B cell (primary cell): ENCODE data around the gene TSGA10. TPM values are rescaled to one million over a fixed set of nuclear protein-coding genes. Genes with fewer than 3 reads are reported as not detected.

Experiments used
- ATAC-seq: fragments of 200-7000 bp; cut with Tn5 transposase; one replicate; pipeline ENCODE4 v1.10.0; 2021; ENCODE audit warnings: low read depth, mild to moderate bottlenecking, moderate number of reproducible peaks, moderate library complexity
- CTCF ChIA-PET: fragments of 350-600 bp; sonication (Branson Sonifier 250); formaldehyde crosslinking; loops from one replicate; lab custom pipeline; 2021; ENCODE audit warnings: antibody characterized with exemption, inconsistent platforms; lab: Charles Lee
- POLR2A ChIA-PET: fragments of 350-600 bp; sonication (Branson Sonifier 250); formaldehyde crosslinking; loops from one replicate; lab custom pipeline; 2021; ENCODE audit warnings: antibody characterized with exemption; lab: Charles Lee
- DNase-seq: peaks from one replicate; pipeline ENCODE4 v3.0.0; 2013
- H2AFZ ChIP-seq: 2 replicates; pipeline ENCODE4 v1.6.1; 2012; ENCODE audit warnings: mild to moderate bottlenecking, low read depth, low read length; ENCODE audit not compliant: insufficient read depth, poor library complexity, severe bottlenecking
- H3K27ac ChIP-seq, 2 donors: 1 replicate in 1 of 2; 2 replicates in 1 of 2; pipeline ENCODE4 v1.5.1; 2012 to 2013; ENCODE audit warnings: low read length in 2 of 2, mild to moderate bottlenecking in 2 of 2, moderate library complexity in 1 of 2
- H3K27me3 ChIP-seq, 4 experiments: fragments of 200-600 bp in 1 of 4; sonication (generic) in 1 of 4; replicated peaks in 1 of 4; 1 replicate in 2 of 4; 2 replicates in 2 of 4; pipeline versions ENCODE4 v1.6.1 to v1.7.0; 2013 to 2016; ENCODE audit warnings: low read length in 3 of 4, mild to moderate bottlenecking in 2 of 4, mixed read lengths in 1 of 4, moderate library complexity in 1 of 4; ENCODE audit not compliant: insufficient read depth in 4 of 4, control insufficient read depth in 3 of 4; ENCODE audit errors: control extremely low read depth in 1 of 4
- H3K36me3 ChIP-seq, 2 experiments: replicated peaks in 1 of 2; 1 replicate in 1 of 2; 2 replicates in 1 of 2; pipeline versions ENCODE4 v1.6.1 to v1.7.1; 2013; ENCODE audit warnings: low read length in 1 of 2; ENCODE audit not compliant: insufficient read depth in 2 of 2, control insufficient read depth in 1 of 2; ENCODE audit errors: control extremely low read depth in 1 of 2, extremely low read depth in 1 of 2
- H3K4me1 ChIP-seq, 2 donors: fragments of 200-600 bp in 1 of 2; sonication (generic) in 1 of 2; 1 replicate in 1 of 2; 2 replicates in 1 of 2; pipeline versions ENCODE4 v1.5.1 to v1.6.1; 2013 to 2017; ENCODE audit warnings: low read length in 2 of 2; ENCODE audit not compliant: control insufficient read depth in 2 of 2, insufficient read depth in 2 of 2
- H3K4me2 ChIP-seq: replicated peaks from 2 replicates; pipeline ENCODE3; 2012; ENCODE audit warnings: mild to moderate bottlenecking, low read depth, low read length; ENCODE audit not compliant: poor library complexity, severe bottlenecking
- H3K4me3 ChIP-seq, 5 experiments: fragments of 200-600 bp in 1 of 5; sonication (generic) in 1 of 5; 1 replicate in 3 of 5; 2 replicates in 2 of 5; pipeline versions ENCODE4 v1.5.1 to v1.7.0; 2011 to 2016; ENCODE audit warnings: low read length in 4 of 5, mild to moderate bottlenecking in 4 of 5, low read depth in 2 of 5, control low read depth in 1 of 5, moderate library complexity in 1 of 5; ENCODE audit not compliant: insufficient read depth in 1 of 5; ENCODE audit errors: control extremely low read depth in 1 of 5, extremely low read depth in 1 of 5
- H3K79me2 ChIP-seq: fragments of 200-600 bp; sonication (generic); one replicate; pipeline ENCODE4 v1.6.0; 2016; ENCODE audit warnings: low read length; ENCODE audit not compliant: control insufficient read depth, insufficient read depth
- H3K9ac ChIP-seq: fragments of 200-600 bp; sonication (generic); 2 replicates; pipeline ENCODE4 v1.6.1; 2017; ENCODE audit warnings: mild to moderate bottlenecking, low read length, moderate library complexity
- H3K9me3 ChIP-seq, 3 donors: one replicate each; pipeline versions ENCODE4 v1.6.1 to v1.7.1; 2013; ENCODE audit warnings: low read length in 2 of 3; ENCODE audit not compliant: control insufficient read depth in 2 of 3, insufficient read depth in 1 of 3; ENCODE audit errors: control extremely low read depth in 1 of 3
- H4K20me1 ChIP-seq: 2 replicates; pipeline ENCODE4 v1.6.0; 2012; ENCODE audit warnings: mild to moderate bottlenecking, low read length; ENCODE audit not compliant: insufficient read depth, control insufficient read depth, poor library complexity, severe bottlenecking
- H3K27ac Mint-ChIP-seq: one replicate; pipeline ENCODE4 v1.8.0; 2021; ENCODE audit warnings: mixed read lengths
- H3K27me3 Mint-ChIP-seq: one replicate; pipeline ENCODE4 v1.8.0; 2021; ENCODE audit warnings: mixed read lengths
- H3K4me1 Mint-ChIP-seq: one replicate; pipeline ENCODE4 v1.8.0; 2021; ENCODE audit warnings: mixed read lengths
- H3K4me3 Mint-ChIP-seq: one replicate; pipeline ENCODE4 v1.8.0; 2021; ENCODE audit warnings: mixed read lengths
- H3K9me3 Mint-ChIP-seq: one replicate; pipeline ENCODE4 v1.8.0; 2022; ENCODE audit warnings: mixed read lengths; ENCODE audit not compliant: insufficient read depth
- EZH2 ChIP-seq: IDR thresholded peaks from 2 replicates; pipeline ENCODE4 v1.6.1; 2012; ENCODE audit warnings: borderline replicate concordance, low read depth, mild to moderate bottlenecking, moderate library complexity, low read length; ENCODE audit not compliant: insufficient read depth, poor library complexity, severe bottlenecking
- WGBS: methylation state at CpG from one replicate; pipeline ENCODE4 v1.1.5; 2013; ENCODE audit warnings: missing lambda C conversion rate; ENCODE audit not compliant: insufficient coverage; 5-methylcytosine and 5-hydroxymethylcytosine counted together
- intact Hi-C: fragments of 100-400 bp; cut with micrococcal nuclease; formaldehyde crosslinking; loops from one replicate; pipeline ENCODE4 v1.10.0; 2022
- polyA plus RNA-seq: library from polyadenylated mRNA; depleted of rRNA; stranded (reverse); fragments of >200 nt; gene quantifications from 2 replicates; pipeline ENCODE4 v1.2.3, GENCODE V29; 2012
- total RNA-seq, 2 donors: library from RNA; stranded (reverse); fragments of 120-200 nt in 1 of 2; gene quantifications; 1 replicate in 1 of 2; 2 replicates in 1 of 2; pipeline versions ENCODE4 v1.2.3 to v1.2.4, GENCODE V29; 2013 to 2022
- TF ChIP-seq, protein P1 (sequence below): fragments of 200-600 bp; IDR thresholded peaks from one replicate; pipeline ENCODE4 v1.8.0; 2022; ENCODE audit warnings: antibody characterized with exemption, mild to moderate bottlenecking

The TSGA10 gene
- total and polyA plus RNA-seq, 2 donors (not counting 1 experiment from before 2014, with no cell fraction given) = 4.6 to 39.6 TPM

DNA sequence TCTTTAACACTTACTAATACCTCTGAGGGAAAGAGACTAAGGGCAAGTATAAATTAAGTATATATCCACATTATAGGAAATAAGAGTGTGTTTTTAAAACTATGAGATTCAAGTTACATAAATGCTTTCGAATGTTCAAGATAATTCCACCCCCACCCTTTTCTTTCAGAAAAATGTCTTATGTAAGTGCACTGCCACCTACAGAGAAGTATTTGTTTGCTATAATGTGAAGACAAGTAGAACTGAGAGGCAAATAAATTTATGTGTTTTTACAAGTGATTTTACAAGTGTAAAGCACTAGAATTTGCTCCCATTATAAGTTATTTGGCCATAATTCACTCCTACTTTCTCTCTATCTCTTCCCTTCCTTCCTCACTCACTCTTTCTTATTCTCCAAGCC is 118.8 kb downstream of the TSGA10 start:
- ChIA-PET CTCF (no interaction called here), POLR2A (no interaction called here)
- intact Hi-C loops = no loop called here
- Mint-ChIP-seq H3K27ac (no peak overlapping the region), H3K4me3 (no peak overlapping the region), H3K9me3 (peaks cover 3% of the 10 kb centered on the region), H3K27me3 (no peaks in the 10 kb centered on the region), H3K4me1 (peaks cover 10% of the 10 kb centered on the region)
- no peaks in the 10 kb centered on the region for H3K4me1 ChIP-seq
- no peak overlapping the region for H2AFZ ChIP-seq
- no CpG with 5 or more reads among the region's 1 CpG for WGBS
- no peak for ATAC-seq
- no peak overlapping the region for H3K9ac ChIP-seq
- no peak for TF ChIP-seq EZH2
- TF ChIP-seq, protein P1, sequence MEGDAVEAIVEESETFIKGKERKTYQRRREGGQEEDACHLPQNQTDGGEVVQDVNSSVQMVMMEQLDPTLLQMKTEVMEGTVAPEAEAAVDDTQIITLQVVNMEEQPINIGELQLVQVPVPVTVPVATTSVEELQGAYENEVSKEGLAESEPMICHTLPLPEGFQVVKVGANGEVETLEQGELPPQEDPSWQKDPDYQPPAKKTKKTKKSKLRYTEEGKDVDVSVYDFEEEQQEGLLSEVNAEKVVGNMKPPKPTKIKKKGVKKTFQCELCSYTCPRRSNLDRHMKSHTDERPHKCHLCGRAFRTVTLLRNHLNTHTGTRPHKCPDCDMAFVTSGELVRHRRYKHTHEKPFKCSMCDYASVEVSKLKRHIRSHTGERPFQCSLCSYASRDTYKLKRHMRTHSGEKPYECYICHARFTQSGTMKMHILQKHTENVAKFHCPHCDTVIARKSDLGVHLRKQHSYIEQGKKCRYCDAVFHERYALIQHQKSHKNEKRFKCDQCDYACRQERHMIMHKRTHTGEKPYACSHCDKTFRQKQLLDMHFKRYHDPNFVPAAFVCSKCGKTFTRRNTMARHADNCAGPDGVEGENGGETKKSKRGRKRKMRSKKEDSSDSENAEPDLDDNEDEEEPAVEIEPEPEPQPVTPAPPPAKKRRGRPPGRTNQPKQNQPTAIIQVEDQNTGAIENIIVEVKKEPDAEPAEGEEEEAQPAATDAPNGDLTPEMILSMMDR = no peak
- H3K4me3 ChIP-seq = no peak overlapping the region
- no peak overlapping the region for H3K4me2 ChIP-seq
- no peaks in the 10 kb centered on the region for H3K79me2 ChIP-seq
- peaks cover 0 to under 1% (median 0%) of the 10 kb centered on the region in 3 donors for H3K9me3 ChIP-seq
- no peaks in the 10 kb centered on the region for H3K36me3 ChIP-seq
- H3K27ac ChIP-seq = no peak overlapping the region
- no peak for DNase-seq
- H3K27me3 ChIP-seq = no peaks in the 10 kb centered on the region
- H4K20me1 ChIP-seq = no peaks in the 10 kb centered on the region

DNA sequence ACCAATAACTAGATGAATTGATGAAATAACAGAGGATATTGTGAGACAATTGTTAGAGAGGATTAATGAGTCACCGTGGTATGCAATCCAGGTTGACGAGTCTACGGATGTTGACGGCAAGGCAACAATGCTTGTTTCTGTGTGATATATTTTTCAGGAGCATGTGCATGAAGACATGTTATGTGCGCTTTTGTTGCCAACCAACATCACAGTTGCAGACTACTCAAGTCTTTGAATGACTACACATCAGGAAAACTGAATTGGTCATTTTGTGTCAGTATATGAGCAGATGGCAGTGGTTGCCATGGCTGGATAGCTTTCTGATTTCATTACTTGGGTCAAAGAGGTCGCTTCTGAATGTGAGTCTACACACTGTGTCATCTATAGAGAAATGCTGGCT is 122.0 kb downstream of the TSGA10 start:
- Mint-ChIP-seq H3K27me3 (peaks cover 3% of the 10 kb centered on the region), H3K9me3 (no peaks in the 10 kb centered on the region), H3K4me1 (no peaks in the 10 kb centered on the region), H3K4me3 (no peak overlapping the region), H3K27ac (no peak overlapping the region)
- ChIA-PET CTCF (no interaction called here), POLR2A (no interaction called here)
- no peak for TF ChIP-seq EZH2
- TF ChIP-seq, protein P1 = no peak
- DNase-seq (no peak), ATAC-seq (no peak)
- Histone ChIP-seq H3K4me2 (no peak overlapping the region), H3K9me3 (no peaks in the 10 kb centered on the region), H3K4me3 (no peak overlapping the region), H3K27ac (no peak overlapping the region), H3K9ac (no peak overlapping the region), H3K4me1 (no peaks in the 10 kb centered on the region), H3K27me3 (no peaks in the 10 kb centered on the region), H3K79me2 (no peaks in the 10 kb centered on the region), H3K36me3 (no peaks in the 10 kb centered on the region), H4K20me1 (no peaks in the 10 kb centered on the region), H2AFZ (no peak overlapping the region)
- WGBS = 100% methylated on average over 1 of the region's 6 CpGs
- intact Hi-C loops = no loop called here
